Stimulated activated CD8-positive, alpha-beta memory T cell treated with anti-CD3 and anti-CD28 coated beads, Interleukin-7, amount 100 ng/mL, for 4 hours (primary cell): Measurements from ENCODE around the gene UPK1A.
A peak's percentile ranks its signal among the peaks of the same experiment; 100 is the strongest.
"Not testable (repeated sequence)": the region's sequence is repeated elsewhere in the genome, so short reads cannot be mapped to it uniquely, and the experiment has no call there.

Source experiments
- DNase-seq, 2 donors: peaks; one replicate each; pipeline ENCODE4 v3.0.0-alpha.2; 2020; ENCODE audit warnings: low read depth in 2 of 2

UPK1A gene

GRCh38 chr19:35716801-35717664 lies 50.7 kb downstream of the UPK1A start:
- peak; percentile 93 to 97 for DNase-seq

DNA sequence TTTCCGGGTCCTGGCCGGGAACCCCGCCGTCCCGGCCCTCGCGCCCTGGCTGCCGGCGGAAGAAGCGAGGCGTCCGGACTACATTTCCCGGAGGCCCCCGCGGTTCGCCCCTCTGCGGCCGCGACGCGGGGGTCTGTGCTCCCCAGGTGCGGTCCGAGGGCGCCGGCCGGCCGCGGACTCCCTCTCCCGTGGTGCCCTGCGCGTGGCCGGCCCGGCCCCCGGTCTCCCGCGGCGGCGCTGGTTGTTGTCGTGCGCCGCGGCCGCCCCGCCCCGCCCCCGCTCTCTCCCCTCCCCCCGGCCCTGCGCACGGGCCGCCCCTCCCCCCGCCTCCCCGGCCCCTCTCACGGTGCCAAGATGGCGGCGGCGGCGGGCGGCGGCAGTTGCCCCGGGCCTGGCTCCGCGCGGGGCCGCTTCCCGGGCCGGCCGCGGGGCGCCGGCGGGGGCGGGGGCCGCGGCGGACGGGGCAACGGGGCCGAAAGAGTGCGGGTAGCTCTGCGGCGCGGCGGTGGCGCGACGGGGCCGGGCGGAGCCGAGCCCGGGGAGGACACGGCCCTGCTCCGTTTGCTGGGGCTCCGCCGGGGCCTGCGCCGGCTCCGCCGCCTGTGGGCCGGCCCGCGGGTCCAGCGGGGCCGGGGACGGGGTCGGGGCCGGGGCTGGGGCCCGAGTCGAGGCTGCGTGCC lies 51.5 kb downstream of the UPK1A start, which contains the start of gene KMT2B:
Gene KMT2B, plus strand, starts transcription at position 339 of the 680 bp plus-strand sequence. Its CDS starts 16 bp downstream, at position 355.
- no peak for DNase-seq

DNA sequence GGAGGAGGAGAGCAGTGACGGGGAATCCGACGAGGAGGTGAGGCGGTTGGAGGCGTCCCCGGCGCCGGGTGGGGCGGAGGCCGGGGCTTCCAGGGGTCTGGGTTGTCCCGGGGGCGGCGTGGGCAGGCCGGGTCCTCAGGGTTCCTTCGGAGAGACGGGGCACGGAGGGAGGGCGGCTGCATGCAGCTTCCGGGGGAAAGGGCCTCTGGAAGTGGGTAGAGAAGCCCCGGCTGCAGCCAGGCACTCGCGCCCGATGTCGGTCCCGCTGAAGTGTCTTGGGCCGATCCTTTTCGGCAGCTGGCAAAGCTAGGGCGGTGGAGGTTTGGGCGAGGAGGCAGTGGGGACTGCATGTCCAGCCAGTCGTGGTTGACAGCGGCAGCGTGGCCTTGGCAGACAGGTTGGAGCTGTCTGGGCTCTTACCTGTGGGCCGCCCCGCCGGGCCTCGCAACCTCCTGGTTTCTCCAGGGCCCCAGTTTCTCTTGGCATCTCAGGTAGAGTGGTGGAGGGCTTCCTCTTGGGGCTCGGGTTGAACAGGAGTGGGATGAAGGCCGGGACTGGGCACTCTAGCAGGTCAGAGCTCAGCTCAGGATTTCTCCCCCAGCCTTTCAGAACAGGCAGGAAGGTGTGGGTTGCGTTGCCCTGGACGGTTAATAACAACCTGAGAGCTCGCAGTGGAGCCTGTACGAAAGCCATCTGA lies 52.2 kb downstream of the UPK1A start:
- DNase-seq: peak in 1 of 2 donors; percentile 73

GRCh38 chr19:35719402-35720162 lies 53.3 kb downstream of the UPK1A start:
- DNase-seq: no peak

- no peak for DNase-seq
Observed at GRCh38 chr19:35720163-35720524, 53.8 kb downstream of the UPK1A start.

- DNase-seq: no peak
Observed at GRCh38 chr19:35720648-35721047, 54.3 kb downstream of the UPK1A start.

GRCh38 chr19:35721374-35721773 lies 55.1 kb downstream of the UPK1A start:
- no peak for DNase-seq

DNA sequence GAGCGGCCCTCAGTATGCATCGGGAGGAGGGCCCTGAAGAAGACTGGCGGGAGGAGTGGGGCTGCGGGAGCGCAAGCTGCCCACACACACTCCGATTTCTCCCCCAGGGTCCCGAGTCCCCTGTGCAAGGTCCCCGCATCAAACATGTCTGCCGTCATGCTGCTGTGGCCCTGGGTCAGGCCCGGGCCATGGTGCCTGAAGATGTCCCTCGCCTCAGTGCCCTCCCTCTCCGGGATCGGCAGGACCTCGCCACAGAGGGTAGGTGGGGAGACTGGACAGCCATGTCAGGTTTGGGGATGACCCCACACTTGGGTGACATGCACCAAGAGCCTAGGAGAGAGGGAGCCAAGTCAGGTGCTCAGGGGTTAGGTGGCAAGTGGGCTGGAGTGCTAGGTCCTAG lies 56.1 kb downstream of the UPK1A start:
- DNase-seq: no peak

DNA sequence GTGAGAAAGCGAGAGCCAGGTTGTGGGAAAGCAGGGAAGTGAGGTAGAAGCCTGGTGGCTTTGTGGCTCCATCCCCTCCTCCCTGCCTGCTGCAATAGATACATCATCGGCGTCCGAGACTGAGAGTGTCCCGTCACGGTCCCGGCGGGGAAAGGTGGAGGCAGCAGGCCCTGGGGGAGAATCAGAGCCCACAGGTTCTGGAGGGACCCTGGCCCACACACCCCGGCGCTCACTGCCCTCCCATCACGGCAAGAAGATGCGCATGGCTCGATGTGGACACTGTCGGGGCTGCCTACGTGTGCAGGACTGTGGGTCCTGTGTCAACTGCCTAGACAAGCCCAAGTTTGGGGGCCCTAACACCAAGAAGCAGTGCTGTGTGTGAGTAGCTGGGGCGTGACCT lies 56.6 kb downstream of the UPK1A start:
- no peak for DNase-seq

DNA sequence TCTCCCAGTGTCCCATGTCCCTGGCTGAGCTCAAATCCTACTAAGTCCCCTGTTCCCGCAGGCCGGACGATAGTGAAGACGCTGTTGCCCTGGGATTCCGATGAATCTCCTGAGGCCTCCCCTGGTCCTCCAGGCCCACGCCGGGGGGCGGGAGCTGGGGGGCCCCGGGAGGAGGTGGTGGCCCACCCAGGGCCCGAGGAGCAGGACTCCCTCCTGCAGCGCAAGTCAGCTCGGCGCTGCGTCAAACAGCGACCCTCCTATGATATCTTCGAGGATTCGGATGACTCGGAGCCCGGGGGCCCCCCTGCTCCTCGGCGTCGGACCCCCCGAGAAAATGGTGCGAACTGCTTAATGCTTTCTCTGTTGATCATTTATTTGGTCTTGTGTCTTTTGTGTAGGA lies 57.4 kb downstream of the UPK1A start:
- no peak for DNase-seq

- not testable (repeated sequence) for DNase-seq
Observed at GRCh38 chr19:35724132-35724531, 57.8 kb downstream of the UPK1A start.

- no peak for DNase-seq
Observed at GRCh38 chr19:35724560-35724959, 58.2 kb downstream of the UPK1A start.

- DNase-seq: no peak
Observed at GRCh38 chr19:35725216-35725861, 59.0 kb downstream of the UPK1A start.

GRCh38 chr19:35727053-35727955 lies 61.0 kb downstream of the UPK1A start:
- DNase-seq: no peak
